Stimulated activated CD4-positive, alpha-beta T cell treated with anti-CD3 and anti-CD28 coated beads, Interleukin-4, amount 100 ng/mL, for 4 hours (primary cell): ENCODE results near the gene MYL6B.
"Not testable (repeated sequence)": the region's sequence is repeated elsewhere in the genome, so short reads cannot be mapped to it uniquely, and the experiment has no call there.

Experiments used
- DNase-seq, 2 experiments: peaks; one replicate each; pipeline ENCODE4 v3.0.0-alpha.2; 2020

The MYL6B gene

DNA sequence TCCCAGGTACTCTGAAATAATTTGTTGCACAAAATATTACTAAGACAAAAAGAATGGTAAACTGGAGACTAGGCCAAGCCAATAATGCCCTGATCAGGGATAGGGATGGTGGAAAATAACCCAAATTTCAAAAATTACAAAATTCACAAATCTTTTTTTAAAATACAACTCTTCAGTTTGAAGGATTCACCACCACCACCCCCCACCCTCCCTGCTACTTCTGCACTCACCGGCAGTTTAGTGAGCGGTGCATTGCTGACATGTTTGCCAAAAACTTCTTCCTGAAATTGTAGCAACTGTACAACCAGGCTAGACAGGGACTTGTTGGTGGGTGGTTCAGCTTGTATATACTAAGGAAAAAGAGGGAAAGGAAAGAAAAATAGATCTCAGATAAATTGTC, 34.6 kb downstream of the MYL6B start:
- DNase-seq = no peak

DNA sequence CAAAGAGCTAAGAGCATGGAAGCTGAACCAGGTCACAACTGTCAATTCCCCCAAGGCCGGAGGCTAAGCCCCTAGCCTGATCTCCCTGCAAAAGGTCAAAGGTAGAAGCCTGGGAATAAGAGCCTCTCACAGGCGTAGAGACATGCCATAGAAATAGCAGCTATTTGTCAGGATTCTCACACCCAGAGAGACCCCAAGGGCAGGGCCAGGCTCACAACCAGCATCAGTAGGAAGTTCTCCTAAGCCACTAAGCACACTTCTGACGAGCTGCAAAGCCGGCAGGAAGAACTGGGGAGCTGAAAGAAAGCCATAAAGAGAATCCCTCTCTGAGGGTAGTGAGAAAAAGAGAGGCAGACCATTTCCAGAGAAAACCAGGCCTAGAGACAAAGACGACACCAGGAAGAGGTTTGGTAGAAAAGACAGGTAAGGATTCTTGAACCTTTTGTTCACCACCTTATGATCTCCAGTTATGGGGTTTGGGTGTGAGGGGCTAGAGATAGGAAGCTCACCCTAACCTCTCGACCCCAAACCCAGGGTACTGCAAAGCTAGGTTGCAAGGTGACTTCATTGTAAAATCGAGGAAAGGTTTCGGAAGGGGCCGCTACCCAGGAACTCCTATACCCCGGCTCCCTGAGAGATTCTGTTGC, 35.9 kb downstream of the MYL6B start:
- no peak for DNase-seq

DNA sequence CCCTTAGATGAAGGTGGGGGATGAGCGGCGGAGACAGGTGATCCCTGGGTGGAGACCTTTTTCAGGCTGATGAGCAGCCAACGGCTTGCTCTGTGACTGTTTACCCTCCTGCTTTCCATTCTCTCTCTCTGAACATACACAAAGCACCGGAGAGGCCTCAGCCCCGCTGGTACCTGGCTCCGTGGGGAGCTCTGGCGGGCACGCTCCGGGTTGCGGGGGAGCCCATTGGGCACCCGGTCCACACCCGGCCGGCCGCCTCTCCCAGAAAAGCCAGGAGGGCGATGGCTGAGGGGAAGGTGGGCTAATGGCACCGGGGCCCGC, 36.4 kb downstream of the MYL6B start:
- DNase-seq = peak in 1 of 2 experiments; percentile 1

DNA sequence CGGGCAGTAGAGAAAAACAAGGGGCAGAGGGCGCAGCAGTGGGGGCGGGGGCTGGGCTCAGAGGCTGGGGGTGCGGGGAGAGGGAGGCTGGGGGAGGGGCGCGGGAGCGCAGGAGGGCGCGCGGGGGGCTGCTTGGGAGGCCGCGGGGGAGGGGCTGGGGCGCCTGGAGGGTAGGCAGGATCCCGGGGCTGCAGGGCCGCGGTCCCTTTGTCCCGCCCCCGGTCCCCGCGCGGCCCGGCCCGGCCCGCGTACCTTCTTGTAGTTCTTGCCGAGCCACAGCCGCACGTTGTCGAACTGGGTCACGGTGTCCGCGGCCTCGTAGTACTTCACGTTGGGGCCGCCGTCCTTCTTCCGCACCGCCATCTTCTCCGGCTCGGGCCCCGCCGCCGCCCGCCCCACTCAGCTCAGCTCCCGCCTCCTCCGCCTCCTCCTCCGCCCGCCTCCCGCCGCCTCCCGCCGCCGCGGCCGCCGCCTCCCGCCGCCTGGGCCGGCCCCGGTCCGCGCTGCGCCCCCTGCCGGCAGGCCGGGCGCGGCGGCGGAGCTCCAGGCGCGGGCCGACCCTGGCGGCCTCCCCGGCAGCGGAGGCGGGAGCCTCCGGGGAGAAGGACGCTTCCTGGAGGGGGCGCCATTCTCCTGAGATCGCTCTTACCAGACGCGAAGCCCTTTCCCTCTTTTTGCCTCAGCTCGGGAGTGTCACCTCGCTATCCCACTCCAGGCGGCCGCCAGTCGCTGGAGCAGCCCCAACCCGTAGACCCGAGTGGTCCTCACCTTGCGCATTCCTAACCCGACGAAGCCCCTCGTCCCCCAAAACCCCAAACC, 36.9 kb downstream of the MYL6B start, which contains the start of gene SMARCC2:
SMARCC2 (minus strand) TSS at position 385 of the 819 bp plus-strand sequence; CDS start at position 363, 22 bp downstream.
- DNase-seq = peak; percentile 78 to 83

DNA sequence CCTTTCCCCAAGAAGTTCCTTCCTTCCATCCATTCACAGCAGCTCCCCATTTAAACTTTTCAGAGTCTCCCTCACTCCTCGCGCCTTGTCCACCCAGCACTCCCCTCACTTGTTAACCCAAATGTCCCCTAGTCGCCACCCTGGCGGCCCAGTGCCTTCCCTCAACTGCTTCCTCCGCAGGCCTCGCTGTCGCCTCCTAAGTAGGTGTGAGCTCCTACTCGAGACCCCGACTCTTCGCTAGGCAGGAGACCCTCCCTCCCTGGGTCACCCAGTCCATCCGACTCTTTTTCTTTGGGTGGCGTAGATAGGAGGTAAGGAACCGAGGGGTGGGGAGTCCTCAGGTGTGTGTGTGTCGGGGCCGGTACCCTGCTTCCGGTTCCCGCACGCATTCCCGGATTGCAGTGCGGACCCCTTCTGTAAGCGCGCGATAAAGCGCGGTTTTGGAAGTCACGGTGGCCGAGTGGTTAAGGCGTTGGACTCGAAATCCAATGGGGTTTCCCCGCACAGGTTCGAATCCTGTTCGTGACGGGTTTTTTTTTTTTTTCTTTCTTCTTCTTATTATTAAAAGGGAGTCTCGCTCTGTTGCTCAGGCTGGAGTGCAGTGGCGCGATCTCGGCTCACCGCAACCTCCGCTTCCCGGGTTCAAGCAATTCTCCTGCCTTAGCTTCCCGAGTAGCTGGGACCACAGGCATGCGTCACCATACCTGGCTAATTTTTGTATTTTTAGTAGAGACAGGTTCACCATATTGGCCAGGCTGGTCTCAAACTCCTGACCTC, 37.7 kb downstream of the MYL6B start:
- DNase-seq = peak; percentile 77 to 89

DNA sequence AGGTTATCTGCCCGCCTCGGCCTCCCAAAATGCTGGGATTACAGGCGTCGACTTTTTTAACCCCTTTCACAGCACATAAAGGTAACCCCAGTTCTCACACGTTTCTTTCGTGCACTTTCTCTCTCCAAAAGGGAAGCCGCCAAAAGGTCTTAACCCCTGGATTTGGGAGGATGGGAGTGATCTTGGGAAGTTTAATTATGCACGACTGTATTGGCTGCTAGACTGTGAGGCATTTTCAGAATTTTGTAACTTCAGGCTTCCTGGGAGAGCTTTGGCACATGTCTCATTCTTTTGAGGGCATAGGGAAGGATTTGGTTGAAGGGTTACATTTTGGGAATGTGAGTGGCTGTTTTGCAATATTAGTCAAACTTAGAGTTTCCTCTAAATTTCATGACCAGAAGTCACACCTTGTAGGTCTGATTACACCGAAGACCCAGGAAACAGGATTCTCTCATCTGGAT, 38.3 kb downstream of the MYL6B start:
- DNase-seq = no peak

DNA sequence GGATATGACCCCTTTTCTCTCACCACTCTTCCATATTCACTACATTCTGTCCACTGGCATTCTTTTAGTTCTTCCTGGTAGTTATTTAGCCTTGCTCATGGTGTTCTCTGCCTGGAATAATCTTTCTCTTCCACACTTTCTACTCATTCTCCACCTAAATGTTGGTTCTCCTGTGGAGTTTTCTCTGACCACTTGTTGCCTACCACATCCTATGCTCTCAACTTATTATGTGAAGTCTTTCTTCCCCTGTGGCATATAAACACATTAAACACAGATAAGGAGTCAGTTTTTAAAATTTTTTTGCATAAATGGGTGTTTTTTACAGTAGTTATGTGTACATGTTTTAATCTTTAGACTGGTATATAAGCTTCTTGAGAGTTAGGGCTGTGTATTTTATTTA, 40.2 kb downstream of the MYL6B start:
- DNase-seq = no peak

DNA sequence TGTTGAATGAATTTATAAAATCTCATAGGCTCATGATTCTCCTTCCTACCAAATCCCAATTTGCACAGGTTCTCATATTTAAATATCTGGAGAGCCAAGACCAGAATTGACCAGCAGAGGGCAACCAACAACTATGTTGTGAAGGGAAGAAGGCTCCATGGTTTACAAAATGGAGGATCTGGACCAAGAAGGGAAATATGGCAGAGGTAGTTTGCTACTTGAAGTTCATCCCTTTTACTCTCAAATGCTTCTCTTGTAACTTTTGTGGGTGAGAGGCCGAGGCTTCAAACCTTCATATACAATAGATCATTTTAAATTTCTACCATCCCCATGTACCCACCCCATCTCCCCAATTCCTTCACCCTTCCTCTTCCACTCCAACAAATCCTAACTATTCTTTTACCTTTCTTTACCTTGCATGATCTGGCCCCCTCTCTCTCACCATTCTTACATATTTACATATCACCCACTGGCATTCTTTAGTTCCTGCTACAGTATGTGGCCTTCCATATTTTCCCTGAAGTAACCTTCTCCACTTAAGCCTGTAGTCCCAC, 40.7 kb downstream of the MYL6B start:
- peak; percentile 55 to 64 for DNase-seq

DNA sequence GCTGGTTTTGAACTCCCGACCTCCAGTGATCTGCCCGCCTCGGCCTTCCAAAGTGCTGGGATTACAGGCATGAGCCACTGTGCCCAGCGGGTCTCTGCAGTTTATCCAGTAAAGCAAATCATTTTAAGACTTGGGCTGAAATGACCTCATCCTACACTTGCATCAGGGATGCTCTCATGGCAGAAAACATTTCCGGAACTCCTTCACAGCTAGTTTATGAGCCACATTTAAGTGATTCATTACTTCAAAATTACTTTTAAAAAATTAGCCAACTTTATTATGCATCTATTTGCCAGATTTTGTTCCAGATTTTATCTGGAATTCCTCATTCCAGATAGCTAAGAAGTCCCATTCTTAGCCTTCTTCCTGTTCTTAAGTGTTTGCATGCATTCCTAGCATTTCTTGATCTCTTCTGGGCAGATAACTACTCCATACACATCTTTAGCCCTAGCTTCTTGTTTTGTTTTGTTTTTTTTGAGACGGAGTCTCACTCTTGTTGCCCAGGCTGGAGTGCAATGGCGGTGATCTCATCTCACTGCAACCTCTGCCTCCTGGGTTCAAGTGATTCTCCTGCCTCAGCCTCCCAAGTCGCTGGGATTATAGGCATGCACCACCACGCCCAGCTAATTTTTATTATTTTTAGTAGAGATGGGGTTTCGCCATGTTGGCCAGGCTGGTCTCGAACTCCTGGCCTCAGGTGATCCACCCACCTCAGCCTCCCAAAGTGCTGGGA, 44.6 kb downstream of the MYL6B start:
- not testable (repeated sequence) for DNase-seq

DNA sequence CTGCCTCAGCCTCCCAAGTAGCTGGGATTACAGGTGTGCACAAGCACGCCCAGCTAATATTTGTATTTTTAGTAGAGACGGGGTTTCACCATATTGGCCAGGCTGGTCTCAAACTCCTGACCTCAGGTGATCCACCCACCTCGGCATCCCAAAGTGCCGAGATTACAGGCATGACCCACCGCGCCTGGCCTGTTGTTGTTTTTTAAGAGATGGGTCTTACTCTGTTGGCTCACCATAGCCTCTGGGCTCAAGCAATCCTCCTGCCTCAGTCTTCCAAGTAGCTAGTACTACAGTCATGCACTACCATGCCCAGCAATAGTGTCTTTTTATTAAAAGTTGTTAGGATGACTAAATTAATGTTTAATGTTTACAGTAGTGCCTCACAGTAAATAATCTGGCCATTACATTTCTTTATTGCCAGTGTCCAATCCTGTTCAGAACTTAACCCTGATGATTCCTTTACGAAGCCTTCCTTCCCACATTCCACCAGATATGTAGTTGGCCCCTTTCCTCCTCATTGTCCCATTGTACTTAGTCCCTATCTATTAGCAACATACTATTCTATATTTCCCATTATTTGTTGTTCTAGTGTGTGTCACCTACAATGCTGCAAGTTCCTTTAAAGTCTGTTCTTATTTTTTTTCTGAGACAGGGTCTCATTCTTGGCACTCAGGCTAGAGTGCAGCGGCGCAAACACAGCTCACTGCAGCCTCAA, 45.7 kb downstream of the MYL6B start:
- DNase-seq = no peak

DNA sequence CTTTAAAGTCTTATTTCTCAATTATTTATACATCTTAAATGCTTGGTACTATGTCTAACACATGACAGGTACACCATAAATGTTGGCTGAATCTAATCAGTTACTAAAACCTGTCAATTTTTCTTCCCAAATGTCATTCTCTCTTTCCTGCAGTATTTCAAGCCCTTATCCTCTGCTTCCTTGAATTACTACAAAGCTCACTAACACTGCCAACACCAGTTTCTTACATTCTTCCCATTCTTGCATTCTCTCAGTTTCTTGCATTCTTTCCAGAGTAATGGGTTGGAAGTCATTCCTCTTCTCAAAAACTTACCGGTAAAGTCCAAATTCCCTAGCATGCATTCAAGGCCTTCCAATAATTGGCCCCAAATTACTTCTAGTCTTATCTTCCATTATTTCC, 46.4 kb downstream of the MYL6B start:
- no peak for DNase-seq

DNA sequence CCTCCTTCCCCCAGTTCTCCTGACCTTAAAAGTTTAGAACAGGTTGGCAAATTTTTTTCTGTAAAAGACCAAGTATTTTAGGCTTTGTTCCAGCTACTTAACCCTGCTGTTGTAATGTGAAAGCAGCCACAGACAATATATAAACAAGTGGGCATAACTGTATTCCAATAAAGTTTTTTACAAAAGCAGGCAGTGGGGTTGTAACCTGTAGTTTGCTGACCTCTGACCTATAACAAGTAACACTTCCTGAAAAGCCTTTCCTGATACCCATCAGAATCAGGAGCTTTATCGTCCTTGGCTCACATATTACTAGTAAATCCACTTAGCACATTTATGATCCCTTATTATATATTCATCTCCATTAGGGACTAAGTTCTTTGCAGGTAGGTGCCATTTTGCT, 50.0 kb downstream of the MYL6B start:
- DNase-seq = no peak

DNA sequence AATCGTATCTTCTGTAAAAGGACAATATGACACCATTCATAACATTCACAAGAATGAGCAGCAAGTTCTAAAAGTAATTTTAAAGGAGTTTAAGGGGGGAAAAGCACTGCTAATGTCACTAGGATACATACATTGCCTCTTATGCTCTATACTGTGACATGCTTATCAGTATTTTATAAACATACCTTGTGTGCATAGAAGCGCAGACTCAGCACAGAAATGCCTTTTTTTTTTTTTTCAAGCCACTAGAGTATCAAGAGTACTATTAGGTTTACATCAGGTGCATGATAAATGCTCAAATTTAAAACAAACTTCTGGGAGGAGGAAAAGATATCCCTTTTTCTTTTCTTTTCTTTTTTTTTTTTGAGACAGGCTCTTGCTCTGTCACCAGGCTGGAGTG, 50.5 kb downstream of the MYL6B start:
- DNase-seq = no peak

DNA sequence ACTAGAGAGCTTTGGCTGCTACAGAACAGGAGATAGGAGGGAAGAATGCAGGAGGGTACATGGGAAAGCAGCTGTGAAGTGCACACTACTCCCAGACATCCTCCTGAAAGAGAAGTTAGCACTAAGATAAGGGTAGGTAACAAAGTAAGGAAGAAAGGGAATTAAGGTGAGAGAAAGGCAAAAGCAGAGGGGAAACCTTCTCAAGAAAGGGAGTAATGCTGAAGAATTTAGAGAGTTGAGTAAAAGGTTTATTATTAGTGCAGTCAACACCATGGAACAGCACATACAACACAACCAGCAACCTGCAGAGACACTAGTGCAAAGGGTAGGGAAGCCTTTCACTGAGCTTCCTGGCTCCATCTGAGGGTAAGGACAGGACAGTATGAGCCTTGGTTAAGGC, 51.9 kb downstream of the MYL6B start:
- no peak for DNase-seq

DNA sequence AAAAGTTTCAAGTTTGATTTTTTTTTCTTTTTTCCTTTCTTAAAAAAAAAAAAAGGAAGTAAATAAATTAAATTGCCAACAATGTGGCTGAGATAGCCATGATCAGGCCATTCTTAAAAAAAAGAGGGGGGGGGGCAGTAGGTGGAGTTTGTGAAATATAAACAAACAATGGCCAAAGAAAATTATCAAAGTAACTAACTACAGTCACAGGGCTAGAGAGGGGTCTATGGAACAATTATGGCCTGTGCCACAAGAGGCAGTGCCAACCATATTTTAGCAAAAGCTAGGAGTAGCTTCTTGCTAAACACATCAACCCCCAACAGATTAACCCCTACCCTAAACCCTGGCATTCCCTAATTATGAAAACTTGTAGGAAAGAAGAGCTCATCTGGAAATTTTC, 53.1 kb downstream of the MYL6B start:
- no peak for DNase-seq

DNA sequence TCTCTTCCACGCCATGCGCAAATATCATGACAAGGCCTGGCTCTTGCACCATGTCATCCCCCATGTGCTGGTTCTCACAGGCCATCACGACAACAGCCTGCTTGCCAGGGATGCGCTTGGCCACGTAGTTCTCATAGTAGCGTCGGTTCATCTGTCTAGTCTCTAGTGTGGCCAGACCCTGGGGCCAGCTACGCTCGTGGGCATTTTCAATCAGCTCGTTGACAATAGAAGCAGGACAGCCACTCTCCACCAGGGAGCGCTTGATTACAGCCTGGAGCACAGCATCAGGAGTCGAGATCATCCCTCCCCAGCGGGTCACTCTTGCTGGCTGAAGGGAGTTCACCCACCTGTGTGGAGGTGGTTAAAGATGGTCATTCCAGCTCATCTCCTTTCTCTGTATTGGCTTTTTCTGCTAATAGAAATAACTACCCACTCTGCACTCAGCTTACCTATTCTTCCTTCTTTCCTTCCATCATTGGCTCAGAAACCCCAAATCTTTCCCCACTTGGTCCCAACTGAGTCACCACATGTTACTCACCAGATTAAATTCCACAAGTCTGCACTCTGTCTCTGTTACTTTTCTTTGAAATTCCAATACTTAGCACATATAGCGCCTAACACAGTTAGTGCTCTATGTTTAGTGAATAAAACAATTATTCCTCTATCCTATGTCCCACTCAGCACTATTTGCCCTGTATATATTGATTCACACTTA, 54.2 kb downstream of the MYL6B start:
- DNase-seq = peak; percentile 14 to 24
